Measurements from ENCODE around the gene DISC1.

- TF ChIP-seq CTCF (IDR thresholded peaks at IDR 0.05; ENCODE audit: extremely low read depth in 1 of 2, insufficient read depth in 1 of 2, low read depth in 1 of 2, low read length in 2 of 2): no peak
- TF ChIP-seq EZH2 (IDR thresholded peaks at IDR 0.05; ENCODE audit: borderline replicate concordance, low read depth, low read length, severe bottlenecking): no peak
These were observed 277.0 kb downstream of the DISC1 start for GRCh38 chr1:231903586-231904081.
